Nephron progenitor cell (in vitro differentiated cells): ENCODE measurements around the gene EPB42.

Experiments used
- DNase-seq: peaks from one replicate; pipeline ENCODE4 v3.0.0; 2021
- H3K27ac Mint-ChIP-seq: 2 replicates; pipeline ENCODE4 v1.8.0; 2021; ENCODE audit warnings: mild to moderate bottlenecking, moderate library complexity, mixed read lengths
- H3K27me3 Mint-ChIP-seq: 2 replicates; pipeline ENCODE4 v1.8.0; 2021; ENCODE audit warnings: mild to moderate bottlenecking, low read depth, mixed read lengths; ENCODE audit not compliant: poor library complexity
- H3K36me3 Mint-ChIP-seq: 2 replicates; pipeline ENCODE4 v1.8.0; 2021; ENCODE audit warnings: low read depth, mixed read lengths
- H3K4me1 Mint-ChIP-seq: 2 replicates; pipeline ENCODE4 v1.8.0; 2021; ENCODE audit warnings: mixed read lengths
- H3K4me3 Mint-ChIP-seq: 2 replicates; pipeline ENCODE4 v1.8.0; 2021; ENCODE audit warnings: mild to moderate bottlenecking, moderate library complexity, mixed read lengths
- H3K9me3 Mint-ChIP-seq: 2 replicates; pipeline ENCODE4 v1.8.0; 2021; ENCODE audit warnings: mild to moderate bottlenecking, moderate library complexity, mixed read lengths
- TF ChIP-seq, protein P1 (sequence below): fragments of 200-600 bp; sonication (generic); IDR thresholded peaks from 2 replicates; pipeline ENCODE4 v1.5.0; 2021; ENCODE audit warnings: antibody characterized with exemption

Gene EPB42

DNA sequence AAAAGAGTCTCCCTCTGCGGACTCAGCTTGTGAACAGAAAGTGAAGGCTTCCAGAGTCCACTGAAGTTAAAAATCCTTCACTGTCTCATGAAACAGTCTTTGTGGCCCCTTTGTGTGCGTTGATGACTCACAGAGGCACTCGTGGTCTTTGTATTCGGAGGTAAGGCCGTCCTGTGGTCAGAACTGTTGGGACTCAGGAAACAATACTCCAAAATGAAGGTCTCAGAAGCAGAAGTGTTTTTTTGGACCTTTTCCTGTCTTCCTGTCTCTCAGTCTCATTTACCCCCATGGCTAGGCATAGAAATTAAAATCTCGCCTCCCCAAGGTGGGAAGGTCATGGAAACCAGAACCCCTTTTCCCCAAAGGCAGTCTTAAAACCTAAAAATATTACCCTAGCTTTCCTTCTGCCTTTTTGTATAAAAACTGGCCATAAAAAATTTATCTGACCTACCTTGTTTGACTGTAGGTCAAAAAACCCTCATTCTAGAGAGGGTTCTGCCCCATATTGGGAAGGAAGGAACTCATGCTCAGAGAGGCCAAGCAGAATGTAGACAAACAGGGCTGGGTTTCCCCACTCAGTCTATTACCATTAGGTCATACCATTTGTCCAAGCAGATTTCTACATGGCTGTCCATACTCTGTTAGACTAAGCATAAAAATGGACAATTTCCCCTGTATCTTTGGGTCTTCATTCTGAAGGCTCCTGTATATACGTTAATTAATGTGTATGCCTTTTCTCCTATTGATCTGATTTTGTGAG, 19.1 kb upstream of the EPB42 start:
- Mint-ChIP-seq H3K9me3 (no peaks in the 10 kb centered on the region), H3K36me3 (no peaks in the 10 kb centered on the region), H3K4me3 (no peak overlapping the region), H3K4me1 (peaks cover 16% of the 10 kb centered on the region), H3K27me3 (peaks cover 34% of the 10 kb centered on the region), H3K27ac (no peak overlapping the region)
- DNase-seq = no peak
- TF ChIP-seq, protein P1, sequence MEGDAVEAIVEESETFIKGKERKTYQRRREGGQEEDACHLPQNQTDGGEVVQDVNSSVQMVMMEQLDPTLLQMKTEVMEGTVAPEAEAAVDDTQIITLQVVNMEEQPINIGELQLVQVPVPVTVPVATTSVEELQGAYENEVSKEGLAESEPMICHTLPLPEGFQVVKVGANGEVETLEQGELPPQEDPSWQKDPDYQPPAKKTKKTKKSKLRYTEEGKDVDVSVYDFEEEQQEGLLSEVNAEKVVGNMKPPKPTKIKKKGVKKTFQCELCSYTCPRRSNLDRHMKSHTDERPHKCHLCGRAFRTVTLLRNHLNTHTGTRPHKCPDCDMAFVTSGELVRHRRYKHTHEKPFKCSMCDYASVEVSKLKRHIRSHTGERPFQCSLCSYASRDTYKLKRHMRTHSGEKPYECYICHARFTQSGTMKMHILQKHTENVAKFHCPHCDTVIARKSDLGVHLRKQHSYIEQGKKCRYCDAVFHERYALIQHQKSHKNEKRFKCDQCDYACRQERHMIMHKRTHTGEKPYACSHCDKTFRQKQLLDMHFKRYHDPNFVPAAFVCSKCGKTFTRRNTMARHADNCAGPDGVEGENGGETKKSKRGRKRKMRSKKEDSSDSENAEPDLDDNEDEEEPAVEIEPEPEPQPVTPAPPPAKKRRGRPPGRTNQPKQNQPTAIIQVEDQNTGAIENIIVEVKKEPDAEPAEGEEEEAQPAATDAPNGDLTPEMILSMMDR = no peak

- Mint-ChIP-seq H3K27ac (peak overlapping the region; percentile 15), H3K27me3 (peaks cover 31% of the 10 kb centered on the region)
These were observed 17.9 kb upstream of the EPB42 start for GRCh38 chr15:43238671-43239131.

DNA sequence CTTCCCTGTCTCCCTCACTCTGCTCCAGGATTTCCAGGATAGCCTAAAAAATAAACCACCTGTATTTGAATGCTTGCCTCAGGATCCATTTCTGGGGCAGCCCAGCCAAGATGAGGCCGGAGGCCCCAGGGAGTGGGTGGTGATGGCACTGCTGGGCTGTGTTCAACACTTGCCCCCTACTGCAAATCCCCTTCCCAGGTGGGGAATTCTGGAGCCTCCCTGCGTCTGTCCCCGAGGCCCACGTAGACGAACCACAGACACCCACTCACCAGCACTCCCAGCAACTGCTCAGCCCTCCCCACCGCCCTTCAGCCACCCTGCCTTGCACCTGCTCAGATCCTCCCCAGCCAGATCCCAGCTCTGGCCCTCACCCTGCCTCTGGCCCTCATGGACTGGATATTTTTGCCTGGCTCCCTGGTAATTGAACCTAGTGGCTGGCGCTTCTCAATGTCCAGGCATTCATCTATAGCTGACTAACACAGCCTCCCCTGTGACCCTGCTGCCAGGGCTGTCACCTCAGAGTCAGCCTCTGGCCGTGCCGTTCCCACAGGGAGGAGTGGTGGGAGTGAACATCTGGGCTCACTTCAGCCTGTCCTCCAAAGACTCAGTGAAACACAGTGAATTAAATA, 17.1 kb upstream of the EPB42 start:
- TF ChIP-seq, protein P1 = no peak
- Mint-ChIP-seq H3K27ac (no peak overlapping the region), H3K4me3 (peak overlapping the region; percentile 8), H3K9me3 (no peaks in the 10 kb centered on the region), H3K36me3 (no peaks in the 10 kb centered on the region), H3K27me3 (peaks cover 29% of the 10 kb centered on the region), H3K4me1 (peaks cover 16% of the 10 kb centered on the region)
- DNase-seq = peak; percentile 18

More at GRCh38 chr15:43238671-43239131, 17.9 kb upstream of the EPB42 start:
- Mint-ChIP-seq H3K4me3 (no peak overlapping the region), H3K9me3 (no peaks in the 10 kb centered on the region), H3K4me1 (peaks cover 16% of the 10 kb centered on the region), H3K36me3 (no peaks in the 10 kb centered on the region)
- DNase-seq = no peak
- TF ChIP-seq, protein P1 = no peak

- H3K36me3 Mint-ChIP-seq = no peaks in the 10 kb centered on the region
- no peak overlapping the region for H3K4me3 Mint-ChIP-seq
- TF ChIP-seq, protein P1 = no peak
- H3K4me1 Mint-ChIP-seq = peaks cover 16% of the 10 kb centered on the region
- no peak for DNase-seq
- H3K9me3 Mint-ChIP-seq = no peaks in the 10 kb centered on the region
- H3K27me3 Mint-ChIP-seq = peaks cover 36% of the 10 kb centered on the region
- H3K27ac Mint-ChIP-seq = no peak overlapping the region
These were observed 14.7 kb upstream of the EPB42 start for GRCh38 chr15:43235536-43235935.

- TF ChIP-seq, protein P1 = no peak
- Mint-ChIP-seq H3K27ac (no peak overlapping the region), H3K4me3 (no peak overlapping the region), H3K4me1 (no peaks in the 10 kb centered on the region), H3K27me3 (peaks cover 44% of the 10 kb centered on the region), H3K9me3 (no peaks in the 10 kb centered on the region), H3K36me3 (no peaks in the 10 kb centered on the region)
- DNase-seq = no peak
These were observed 11.6 kb upstream of the EPB42 start for GRCh38 chr15:43232289-43232874.
